ENCODE results near the gene VARS1.
A peak's percentile ranks its signal among the peaks of the same experiment; 100 is the strongest.
"Not testable (repeated sequence)": the region's sequence is repeated elsewhere in the genome, so short reads cannot be mapped to it uniquely, and the experiment has no call there.

Gene VARS1

DNA sequence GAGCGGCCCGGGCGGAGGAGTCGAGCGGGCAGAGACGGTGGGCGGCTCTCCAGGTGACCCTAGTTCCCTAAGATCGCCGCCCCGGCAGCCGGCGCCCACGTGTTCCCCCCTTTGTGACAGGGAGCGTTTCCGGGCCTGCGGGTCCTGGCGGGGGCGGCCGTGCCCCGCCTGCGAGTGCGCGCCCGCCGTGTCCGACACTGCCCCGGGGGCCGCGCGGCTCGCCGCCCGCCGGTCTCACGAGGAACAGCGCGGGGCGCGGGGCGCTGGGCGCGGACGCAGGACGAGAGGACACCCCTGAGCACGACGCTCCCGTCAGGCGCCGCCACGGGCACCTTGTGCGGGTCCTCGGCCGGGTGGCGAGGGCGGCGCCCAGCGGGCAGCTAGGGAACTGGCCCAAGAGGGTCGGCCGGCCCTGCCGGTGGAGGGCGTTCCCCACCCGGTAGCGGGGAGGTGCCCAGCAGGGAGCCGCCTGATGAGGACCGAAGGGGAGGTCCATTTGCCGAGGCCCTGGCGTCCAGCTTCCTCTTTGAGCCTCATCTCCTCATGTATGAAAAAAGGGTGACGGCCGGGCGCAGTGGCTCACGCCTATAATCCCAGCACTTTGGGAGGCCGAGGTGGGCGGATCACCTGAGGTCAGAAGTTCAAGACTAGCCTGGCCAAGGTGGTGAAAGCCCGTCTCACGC is at the start of gene VARS1:
Gene VARS1 (minus strand): TSS at position 137 of the 683 bp plus-strand sequence. CDS start 535 bp downstream, outside the sequence.
- DNase-seq = peak; percentile 68

DNA sequence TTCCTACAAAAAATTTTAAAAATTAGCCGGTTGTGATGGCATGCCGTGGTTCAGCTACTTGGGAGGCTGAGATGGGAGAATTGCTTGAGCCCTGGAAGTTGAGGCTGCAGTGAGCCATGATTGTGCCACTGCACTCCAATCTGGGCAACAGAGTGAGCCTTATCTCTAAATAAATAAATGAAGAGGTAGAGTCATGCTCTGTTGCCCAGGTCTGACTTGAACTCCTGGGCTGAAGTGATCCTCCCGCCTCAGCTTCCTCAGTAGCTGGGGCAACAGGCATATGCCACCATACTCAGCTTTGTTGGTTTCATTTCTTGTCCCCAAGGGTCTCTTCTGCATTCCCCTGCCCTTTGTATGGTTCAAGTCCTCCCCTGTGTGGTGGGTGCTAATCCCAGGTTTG is 49.0 kb upstream of the VARS1 start:
- no peak for DNase-seq

DNA sequence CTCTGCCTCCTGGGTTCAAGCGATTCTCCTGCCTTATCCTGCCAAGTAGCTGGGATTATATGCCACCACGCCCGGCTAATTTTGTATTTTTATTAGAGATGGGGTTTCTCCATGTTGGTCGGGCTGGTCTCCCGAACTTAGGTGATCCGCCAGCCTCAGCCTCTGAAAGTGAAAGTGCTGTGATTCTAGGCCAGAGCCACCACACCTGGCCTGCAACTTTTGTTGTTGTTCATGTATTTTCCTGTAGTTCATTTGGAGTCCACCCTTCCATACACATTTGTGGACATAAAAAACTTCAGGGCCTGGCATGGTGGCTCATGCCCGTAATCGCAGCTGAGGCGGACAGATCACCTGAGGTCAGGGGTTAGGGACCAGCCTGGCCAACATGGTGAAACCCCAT is 46.5 kb upstream of the VARS1 start:
- DNase-seq = no peak

DNA sequence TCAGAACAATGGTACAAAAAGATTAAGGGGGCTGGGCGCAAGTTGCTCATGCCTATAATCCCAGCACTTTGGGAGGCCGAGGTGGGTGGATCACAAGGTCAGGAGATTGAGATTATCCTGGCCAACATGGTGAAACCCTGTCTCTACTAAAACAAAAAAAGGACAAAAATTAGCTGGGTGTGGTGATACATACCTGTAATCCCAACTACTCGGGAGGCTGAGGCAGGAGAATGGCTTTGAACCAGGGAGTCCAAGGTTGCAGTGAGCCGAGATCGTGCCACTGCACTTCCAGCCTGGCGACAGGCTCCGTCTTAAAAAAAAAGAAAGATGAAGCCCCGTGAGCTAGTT is 44.2 kb upstream of the VARS1 start:
- not testable (repeated sequence) for DNase-seq

DNA sequence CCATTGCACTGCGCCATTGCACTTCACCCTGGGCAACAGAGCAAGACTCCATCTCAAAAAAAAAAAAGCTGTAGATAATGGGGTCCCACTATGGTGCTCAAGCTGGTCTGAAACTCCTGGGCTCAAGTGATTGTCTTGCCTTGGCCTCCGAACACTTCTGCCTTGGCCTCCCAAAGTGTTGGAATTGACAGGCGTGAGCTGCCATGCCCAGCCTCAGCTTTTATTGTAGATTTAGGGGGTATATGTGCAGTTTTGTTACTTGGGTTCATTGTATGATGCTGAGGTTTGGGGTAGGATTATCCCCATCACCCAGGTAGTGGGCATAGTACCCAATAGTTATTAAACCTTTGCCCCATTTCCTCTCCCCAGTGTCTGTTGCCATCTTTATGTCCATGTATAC is 43.4 kb upstream of the VARS1 start:
- no peak for DNase-seq

DNA sequence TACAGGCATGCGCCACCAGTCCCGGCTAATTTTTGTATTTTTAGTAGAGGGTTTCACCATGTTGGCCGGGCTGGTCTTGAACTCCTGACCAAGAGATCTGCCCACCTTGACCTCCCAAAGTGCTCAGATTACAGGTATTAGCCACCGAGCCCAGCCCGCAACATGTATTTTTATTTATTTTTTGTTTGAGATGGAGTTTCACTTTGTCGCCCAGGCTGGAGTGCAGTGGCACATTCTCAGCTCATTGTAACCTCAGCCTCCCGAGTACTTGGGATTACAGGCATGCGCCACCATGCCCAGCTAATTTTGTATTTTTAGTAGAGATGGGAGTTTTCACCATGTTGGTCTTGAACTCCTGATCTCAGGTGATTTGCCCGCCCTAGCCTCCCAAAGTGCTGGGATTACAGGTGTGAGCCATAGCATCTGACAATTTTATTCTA is 42.6 kb upstream of the VARS1 start:
- not testable (repeated sequence) for DNase-seq

DNA sequence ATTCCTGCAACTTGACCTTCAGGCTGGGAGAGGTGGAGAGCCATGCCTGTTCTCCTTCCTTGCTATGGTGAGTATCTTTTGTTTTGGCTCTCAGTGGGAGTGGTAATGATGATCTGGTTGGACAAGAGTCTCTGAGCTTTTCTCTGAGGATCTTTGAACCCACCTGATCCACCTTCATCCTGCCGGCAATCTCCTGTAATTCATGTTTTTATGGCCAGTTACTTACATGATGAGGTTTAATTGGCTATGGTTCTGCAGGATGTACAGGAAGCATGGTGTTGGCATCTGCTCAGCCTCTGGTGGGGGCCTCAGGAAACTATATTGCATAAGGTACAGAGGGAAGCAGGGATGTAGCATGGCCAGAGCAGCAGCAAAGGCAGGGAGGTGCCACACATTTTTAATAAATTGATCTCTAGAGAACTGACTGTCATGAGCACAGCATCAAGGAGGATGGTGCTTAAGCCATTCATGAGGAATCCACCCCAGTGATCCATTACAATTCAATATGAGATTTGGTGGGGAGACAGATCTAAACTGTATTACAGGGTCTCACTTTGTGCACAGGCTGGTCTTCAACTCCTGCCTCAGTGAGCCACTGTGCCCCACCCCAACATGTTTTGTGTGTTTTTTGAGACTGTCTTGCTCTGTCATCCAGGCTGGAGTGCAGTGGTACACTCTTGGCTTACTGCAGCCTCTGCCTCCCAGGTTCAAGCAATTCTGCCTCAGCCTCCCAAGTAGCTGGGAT is 42.0 kb upstream of the VARS1 start:
- no peak for DNase-seq

DNA sequence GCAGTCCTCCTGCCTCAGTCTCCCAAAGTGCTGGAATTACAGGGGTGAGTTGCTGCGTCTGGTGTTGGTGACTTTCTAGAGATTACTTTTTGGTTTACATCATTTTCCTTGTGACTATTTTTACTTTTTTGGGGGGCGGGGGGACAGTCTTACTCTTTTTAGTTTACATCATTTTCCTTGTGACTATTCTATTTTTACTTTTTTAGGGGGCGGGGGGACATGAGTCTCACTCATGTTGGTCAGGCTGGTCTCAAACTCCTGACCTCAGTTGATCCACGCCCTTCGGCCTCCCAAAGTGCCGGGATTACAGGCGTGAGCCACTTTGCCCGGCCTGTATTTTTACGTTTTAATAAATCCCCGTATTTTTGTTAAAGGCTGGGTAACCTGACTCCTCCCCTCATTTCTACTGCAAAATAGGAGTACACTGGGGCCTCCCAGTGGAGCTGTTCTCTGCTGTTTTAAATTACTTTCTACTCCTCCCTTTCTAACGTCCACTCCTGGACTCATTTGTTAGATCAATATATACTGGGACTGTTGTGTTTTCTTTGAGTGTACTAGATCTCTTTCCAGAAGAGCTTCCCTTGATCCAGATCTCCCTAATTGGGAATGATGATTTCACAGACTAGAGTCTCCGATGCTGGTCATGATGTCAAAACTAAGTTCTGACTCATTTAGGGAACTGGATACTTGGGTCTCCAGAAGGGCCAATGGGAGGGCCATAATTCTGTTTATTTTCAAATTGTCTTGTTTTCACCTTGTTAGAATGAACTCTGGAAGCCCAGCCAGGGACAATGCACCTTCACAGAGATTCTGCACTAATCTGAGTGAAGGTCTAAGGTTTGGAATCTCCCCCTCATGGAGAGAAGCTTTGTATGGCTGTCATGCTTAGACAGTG is 41.2 kb upstream of the VARS1 start:
- no peak for DNase-seq

DNA sequence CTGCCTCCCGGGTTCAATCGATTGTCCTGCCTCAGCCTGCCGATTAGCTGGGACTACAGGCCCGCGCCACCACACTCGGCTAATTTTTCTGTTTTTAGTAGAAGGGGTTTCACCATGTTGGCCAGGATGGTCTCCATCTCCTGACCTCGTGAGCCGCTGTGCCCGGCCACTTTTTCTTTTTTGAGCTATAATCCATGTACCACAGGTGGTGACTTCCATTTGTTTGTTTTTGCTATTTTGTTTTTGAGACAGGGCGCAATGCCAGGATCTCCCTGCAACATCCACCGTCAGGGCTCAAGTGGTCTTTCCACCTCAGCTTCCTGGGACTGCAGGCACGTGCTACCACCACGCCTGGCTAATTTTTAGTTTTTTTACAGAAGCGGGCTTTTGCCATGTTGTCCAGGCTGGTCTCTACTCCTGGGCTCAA is 40.5 kb upstream of the VARS1 start:
- no peak for DNase-seq

DNA sequence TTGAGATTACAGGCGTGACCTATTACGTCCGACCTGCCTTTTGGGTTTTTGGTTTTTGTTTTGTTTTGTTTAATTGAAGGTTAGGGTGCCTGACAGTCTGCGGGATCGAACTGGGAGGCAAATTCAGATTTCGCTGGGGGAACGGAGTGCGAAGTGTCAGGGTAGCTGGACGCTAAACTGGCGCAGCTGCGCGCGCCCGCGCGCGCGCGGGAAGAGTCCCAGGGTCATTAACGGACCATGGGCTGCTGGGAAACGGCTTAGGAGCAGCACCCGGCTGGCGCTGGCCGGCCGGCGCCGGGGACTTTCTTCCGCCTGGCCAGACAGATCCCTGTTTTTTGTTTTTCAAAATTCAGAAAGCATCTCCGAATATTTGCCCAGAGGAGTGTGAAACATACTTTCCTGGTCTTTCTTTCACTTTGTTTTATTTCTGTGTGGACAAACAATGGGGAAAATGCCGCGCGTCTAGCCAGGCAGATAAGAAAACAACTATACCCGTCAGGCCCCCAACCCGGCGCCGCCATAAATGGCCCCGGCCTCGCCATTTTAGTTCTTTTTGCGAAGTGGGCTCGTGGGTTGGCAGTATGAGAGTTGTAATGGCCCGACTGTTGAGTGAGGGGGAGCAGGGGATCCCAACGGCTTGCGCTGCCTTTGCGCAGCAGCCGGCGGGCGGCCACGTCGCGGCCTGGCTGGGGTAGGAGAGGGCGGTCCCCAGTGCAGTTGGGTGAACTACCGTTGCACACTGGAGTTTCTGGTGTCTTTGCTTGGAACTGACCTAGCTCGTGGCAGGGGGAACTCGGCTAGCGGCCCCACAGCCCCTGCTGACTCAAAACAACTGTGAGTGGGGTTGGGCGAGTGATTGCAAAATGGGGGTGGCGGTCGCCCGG is 39.1 kb upstream of the VARS1 start:
- peak; percentile 39 for DNase-seq

DNA sequence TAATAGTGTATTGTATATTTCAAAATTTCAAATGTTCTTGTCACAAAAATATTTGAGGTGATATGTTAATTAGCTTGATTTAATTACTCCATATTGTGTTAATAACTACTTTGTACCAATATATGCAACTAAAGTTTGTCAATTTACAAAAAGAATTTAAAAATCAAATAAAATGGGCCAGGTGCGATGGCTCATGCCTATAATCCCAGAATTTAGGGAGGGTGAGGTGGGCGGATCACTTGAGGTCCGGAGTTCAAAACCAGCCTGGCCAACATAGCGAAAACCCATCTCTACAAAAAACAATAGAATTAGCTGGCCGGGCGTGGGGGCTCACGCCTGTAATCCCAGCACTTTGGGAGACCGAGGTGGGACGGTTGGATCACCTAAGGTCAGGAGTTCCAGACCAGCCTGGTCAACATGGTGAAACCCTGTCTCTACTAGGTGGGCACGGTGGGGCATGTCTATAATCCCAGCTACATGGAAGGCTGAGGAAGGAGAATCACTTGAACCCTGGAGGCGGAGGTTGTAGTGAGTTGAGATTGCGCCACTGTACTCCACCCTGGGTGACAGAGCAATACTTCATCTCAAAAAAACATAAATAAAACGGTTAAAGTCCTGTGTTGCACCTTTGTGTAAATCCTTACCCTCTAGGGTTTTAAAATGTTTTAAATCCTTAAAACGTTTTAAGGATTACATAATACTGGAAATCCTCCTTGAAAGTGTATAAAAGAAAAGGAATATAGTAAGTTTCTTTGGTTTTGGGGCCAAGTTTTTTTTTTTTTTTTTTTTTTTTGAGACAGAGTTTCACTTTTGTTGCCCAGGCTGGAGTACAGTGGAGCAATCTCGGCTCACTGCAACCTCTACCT is 36.0 kb upstream of the VARS1 start:
- DNase-seq = no peak

DNA sequence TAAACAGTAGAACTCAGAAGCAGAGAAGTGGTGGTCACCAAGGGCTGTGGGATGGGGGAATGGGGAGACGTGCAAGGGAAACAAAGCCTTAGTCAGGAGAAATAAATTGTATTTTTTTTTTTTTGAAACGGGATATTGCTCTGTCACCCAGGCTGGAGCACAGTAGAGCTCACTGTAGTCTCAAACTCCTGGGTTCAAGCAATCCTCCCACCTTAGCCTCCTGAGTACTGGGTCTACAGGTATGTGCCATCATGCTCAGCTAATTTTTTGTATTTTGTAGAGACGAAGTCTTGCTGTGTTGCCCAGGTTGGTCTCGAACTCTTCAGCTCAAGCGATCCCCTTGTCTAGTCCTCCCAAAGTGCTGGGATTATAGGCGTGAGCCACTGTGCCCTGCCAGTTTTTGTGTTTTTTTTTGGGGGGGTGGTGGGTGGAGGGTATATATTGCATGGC is 35.4 kb upstream of the VARS1 start:
- DNase-seq = no peak

DNA sequence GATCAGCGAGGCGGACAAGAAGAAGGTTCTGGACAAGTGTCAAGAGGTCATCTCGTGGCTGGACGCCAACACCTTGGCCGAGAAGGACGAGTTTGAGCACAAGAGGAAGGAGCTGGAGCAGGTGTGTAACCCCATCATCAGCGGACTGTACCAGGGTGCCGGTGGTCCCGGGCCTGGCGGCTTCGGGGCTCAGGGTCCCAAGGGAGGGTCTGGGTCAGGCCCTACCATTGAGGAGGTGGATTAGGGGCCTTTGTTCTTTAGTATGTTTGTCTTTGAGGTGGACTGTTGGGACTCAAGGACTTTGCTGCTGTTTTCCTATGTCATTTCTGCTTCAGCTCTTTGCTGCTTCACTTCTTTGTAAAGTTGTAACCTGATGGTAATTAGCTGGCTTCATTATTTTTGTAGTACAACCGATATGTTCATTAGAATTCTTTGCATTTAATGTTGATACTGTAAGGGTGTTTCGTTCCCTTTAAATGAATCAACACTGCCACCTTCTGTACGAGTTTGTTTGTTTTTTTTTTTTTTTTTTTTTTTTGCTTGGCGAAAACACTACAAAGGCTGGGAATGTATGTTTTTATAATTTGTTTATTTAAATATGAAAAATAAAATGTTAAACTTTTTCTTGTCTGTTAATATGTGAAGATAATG is 34.2 kb upstream of the VARS1 start:
- DNase-seq = no peak

DNA sequence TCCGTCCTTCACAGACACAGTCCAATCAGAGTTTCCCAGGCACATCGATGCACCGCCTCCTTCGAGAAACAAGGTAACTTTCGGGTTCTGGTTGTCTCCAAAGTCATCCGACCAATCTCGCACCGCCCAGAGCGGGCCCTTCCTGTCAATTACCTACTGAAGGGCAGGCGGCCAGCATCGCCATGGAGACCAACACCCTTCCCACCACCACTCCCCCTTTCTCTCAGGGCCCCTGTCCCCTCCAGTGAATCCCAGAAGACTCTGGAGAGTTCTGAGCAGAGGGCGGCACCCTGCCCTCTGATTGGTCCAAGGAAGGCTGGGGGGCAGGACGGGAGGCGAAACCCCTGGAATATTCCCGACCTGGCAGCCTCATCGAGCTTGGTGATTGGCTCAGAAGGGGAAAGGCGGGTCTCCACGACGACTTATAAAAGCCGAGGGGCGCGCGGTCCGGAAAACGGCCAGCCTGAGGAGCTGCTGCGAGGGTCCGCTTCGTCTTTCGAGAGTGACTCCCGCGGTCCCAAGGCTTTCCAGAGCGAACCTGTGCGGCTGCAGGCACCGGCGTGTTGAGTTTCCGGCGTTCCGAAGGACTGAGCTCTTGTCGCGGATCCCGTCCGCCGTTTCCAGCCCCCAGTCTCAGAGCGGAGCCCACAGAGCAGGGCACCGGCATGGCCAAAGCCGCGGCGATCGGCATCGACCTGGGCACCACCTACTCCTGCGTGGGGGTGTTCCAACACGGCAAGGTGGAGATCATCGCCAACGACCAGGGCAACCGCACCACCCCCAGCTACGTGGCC is 31.9 kb upstream of the VARS1 start, which contains the start of gene HSPA1B:
Gene HSPA1B (plus strand): TSS at position 453 of the 794 bp plus-strand sequence. CDS start 213 bp downstream, at position 666.
- DNase-seq = peak; percentile 99

DNA sequence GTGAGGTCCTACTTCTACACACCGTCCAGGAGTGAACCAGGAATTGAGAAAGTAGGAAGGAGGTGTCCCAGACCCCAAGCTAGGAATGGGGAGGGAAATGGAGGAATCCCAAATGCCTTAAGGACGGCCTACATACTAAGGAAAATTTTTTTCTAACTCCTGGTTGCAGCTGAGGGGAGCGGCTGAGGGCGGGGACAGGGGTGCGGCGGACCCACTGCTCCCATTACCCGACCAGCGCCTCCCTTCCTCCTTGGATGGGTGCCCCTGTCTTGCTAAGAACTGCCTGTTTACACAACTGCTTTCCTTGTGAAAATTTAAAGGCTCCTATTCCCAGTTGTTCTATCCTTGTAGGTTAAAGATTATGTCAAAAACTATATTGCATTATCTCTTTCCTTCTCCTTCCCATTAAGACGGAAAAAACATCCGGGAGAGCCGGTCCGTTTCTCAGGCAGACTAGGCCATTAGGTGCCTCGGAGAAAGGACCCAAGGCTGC is 31.3 kb upstream of the VARS1 start:
- DNase-seq = peak; percentile 43

DNA sequence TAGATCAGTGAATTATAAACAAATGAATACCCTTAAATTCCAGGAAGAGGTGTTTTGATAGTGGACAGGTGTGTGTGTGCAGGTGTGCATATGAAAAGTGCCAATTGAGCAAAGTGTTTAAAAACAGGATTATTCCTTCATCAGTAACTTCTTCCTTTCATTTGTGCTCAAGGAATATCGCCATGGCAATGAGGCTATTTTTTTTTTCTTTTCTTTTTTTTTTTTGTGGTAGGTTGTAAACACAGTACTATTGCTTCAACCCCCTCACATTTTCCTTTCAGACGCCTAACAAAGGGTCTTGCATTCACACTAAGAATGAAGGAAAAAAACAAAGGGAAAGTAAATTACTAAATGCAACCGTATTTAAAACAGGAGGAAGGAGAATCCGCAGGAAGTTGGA is 30.0 kb upstream of the VARS1 start:
- no peak for DNase-seq

DNA sequence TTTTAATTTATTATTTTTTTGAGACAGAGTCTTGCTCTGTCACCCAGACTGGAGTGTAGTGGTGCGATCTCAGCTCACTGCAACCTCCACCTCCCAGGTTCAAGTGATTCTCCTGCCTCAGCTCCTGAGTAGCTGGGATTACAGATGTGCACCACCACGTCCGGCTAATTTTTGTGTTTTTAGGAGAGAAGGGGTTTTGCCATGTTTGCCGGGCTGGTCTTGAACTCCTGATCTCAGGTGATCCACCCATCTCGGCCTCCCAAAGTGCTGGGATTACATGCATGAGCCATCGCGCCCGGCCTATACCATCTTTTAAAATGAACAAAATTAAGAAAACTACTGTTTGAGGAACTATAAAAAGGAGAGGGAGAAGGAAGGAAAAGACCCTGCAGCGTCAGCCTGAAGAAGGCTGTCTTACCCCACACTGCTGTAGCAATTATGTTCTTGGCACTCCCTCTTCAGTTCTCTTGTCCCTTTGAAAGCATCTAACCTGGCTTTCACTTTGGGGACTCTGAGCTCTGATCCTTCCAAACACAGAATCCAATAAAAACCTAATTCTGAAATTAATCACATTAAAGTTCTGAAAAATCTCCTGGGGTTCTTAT is 28.1 kb upstream of the VARS1 start:
- not testable (repeated sequence) for DNase-seq

DNA sequence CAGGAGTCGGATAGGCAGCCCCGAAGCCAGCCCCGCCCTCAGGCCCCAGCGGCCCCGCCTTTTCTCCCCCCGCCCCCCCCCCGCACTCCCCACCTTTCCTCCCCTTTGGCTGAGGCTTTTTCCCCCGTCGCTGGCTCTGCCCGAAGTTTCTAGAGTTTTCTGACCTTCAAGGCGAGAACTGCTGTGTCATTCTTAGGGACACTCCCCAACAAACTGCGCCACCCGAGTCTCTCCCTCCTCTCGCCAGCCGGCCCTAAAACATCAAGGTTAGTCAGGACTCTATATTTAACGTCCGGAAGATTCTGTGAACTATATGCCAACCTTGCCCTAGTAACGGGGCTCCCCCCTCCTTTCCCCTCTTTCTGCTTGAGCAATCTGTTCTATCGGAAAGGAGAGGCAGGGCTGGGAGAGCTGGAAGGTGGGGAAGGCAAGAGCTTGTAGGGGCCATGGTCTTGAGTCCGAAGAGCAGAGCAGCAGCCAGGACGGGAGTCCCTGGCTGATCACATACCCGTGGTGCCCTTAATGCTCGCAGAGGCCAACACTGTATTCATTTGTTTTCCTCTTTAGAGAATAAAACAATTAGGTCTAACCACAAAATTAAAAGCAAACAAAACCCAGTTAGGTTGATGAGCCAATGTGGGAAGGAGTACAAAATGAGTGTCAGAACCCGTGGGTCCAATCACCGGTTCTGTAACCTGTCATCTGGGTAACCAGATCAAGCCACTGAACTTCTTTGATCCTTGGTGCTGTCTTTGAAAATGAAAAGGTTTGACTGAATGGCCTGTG is 26.7 kb upstream of the VARS1 start:
- peak; percentile 42 for DNase-seq

Measured in GOT3 (cell line).